CD4-positive, alpha-beta T cell treated with Interleukin-17A for 4 hours (primary cell): ENCODE data around the gene ACOX1.

Source experiments
- DNase-seq: peaks from one replicate; pipeline ENCODE4 v3.0.0-alpha.2; 2020; ENCODE audit warnings: mixed read lengths

Gene ACOX1

DNA sequence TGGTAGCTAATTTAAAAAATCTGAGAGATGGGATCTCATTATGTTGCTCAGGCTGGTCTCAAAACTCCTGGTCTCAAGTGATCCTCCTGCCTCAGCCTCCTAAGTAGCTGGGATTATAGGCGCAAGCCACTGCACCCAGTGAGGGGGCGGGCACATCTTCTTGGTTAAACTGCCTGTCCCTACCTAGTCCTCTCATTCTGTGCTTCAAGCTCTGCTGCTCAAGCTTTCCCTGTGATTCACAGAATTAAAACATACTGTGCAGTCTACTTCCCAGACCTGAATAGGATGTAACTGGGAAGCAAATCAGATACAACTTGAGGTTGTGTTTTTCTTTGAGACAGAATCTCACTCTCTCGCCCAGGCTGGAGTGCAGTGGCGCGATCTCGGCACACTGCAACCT is 76.6 kb downstream of the ACOX1 start:
- no peak for DNase-seq

DNA sequence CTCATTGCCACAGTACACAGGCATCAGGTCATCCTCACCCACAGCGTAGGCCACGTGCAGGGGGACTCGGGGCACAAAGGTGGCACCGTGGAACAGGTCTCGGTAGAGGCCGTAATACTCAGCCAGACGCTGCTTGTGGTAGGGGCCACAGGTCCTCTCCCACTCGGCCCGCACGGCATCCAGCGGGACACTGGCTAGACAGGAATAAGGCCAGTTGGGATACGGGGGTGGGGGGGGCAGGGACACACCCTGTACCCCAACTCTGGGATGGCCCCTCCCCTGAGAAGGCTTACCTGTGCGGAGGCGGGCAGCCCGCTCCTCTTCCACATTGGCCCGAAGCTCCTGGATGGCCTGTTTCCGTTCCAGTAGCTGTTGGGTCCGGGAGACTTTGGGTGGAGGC is 77.2 kb downstream of the ACOX1 start:
- DNase-seq: no peak

DNA sequence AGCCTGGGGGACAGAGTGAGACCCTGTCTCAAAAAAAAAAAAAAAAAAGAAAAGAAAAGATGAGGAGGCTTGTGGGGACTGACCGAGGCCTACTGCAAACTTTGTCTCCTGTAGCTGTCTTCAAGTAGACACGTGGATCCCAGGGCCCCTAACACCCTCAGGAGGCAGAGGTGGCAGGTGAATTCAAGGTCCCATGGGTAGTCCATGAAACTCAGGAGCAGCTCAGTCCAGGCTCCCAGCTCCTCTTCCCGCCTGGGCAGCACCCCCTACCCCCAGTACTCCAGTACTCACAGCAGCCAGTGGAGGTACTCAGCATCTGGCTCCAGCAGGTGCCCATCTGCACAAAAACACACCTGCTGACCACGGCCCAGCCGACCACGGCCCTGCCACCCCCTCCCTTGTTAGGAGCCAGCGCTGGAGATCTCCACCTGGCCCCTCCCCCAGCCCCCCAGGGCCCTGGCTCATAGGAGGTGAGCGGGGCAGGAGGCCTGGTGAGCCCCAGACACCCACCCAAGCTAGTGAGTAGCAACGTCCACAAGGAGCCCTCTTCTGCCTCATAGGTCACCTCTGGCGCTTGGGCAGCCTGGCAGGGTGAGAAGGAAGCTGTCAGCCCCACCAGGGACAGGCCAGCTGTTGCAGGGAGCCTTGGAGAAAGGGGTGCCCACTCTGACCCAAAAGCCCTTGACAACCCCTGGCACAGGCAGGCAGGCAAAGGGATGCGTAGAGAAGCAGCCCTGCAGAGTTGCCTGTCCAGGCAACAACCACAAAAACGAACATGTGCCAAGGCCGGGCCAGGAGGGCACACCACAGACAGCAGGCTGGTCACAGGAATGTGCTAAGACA is 78.1 kb downstream of the ACOX1 start:
- DNase-seq: no peak

DNA sequence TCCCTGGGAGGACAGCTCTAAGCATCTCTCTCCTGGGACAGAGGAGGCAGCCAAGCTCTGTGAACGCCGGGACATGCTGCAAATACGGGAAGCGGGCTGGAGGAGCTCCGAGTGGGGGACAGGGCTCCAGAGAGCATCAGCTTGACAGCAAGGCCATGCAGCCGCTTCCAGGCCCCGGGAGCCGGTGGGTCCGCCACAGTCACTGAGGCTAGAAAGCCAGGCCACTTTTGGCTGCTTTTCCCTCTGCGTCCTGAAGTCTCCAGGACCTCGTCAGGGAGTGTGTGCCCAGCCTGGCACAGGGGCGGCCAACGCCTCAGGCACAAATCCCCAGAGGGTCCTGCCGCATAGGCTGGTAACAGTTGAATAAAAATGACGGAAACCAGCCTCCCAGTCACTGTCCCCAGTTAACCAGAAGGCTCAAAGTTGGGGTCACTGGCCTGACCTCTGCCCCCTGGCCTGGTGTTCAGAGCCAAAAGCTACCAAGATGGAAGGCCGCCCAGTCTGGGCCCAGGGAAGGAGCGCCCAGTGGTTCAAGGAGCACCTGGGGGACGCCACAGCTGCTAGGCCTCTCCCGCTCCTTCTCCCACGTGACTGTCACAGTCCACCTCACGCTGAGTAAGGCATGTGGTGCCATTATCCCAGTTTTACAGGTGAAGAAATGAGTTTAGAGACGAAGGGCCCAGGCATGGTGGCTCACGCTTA is 79.0 kb downstream of the ACOX1 start:
- no peak for DNase-seq

DNA sequence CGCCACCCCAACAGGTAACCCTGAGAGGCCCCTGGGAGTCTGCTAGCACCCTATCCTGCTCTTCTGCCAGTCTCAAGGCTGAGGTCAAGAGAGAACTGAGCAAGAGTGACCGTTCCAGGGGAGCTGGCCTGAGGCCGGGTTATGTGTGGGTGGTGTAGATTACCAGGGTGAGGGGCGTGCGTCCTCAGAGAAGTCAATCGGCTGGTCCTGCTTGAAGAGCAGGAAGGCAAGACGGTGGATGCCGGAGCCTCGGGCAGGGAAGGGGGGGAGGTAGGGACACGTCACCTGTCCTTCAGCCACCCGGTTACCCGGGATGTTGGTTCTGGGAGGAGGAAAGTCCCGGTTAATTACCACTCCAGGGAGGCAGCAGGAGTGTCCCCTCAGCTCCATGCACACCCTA is 79.6 kb downstream of the ACOX1 start:
- no peak for DNase-seq

DNA sequence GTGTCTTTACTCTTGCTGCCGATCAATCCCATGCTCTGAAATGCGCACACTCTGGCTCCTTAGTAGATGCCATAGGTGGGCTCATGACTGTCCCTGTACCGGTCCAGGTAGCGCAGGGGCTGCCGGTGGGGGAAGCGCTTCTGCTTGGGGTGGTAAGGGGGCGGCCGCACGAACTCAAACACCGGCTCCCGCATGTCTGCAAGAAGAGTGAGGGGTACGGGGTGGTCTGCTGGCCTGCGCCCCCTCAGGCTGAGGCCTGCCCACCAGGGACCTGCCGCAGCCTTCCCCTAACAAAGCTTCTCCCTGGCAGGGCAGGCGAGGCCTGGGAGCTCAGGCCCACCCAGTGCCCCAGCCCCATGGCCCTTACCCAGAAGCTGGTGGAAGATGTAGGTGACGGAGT is 80.2 kb downstream of the ACOX1 start:
- no peak for DNase-seq

DNA sequence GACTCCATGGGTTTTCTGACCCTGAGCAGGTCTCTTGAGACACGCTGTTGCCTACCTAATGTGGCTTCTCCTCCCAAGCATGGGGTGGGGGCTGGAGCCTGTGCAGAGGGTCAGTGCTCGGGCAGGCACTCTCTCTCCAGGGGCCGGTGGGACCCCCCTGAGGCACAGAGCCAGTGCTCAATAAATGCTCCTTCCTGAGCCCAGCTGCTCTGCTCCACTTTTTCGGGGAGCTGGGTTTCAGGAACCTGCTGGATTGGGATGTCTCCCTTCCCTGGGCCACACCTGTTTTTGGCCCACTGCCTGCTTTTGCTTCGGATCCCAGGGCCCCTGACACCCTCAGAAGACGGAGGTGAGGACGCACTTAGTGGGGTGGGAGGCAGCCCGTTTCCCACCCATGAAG is 80.9 kb downstream of the ACOX1 start:
- DNase-seq: no peak

DNA sequence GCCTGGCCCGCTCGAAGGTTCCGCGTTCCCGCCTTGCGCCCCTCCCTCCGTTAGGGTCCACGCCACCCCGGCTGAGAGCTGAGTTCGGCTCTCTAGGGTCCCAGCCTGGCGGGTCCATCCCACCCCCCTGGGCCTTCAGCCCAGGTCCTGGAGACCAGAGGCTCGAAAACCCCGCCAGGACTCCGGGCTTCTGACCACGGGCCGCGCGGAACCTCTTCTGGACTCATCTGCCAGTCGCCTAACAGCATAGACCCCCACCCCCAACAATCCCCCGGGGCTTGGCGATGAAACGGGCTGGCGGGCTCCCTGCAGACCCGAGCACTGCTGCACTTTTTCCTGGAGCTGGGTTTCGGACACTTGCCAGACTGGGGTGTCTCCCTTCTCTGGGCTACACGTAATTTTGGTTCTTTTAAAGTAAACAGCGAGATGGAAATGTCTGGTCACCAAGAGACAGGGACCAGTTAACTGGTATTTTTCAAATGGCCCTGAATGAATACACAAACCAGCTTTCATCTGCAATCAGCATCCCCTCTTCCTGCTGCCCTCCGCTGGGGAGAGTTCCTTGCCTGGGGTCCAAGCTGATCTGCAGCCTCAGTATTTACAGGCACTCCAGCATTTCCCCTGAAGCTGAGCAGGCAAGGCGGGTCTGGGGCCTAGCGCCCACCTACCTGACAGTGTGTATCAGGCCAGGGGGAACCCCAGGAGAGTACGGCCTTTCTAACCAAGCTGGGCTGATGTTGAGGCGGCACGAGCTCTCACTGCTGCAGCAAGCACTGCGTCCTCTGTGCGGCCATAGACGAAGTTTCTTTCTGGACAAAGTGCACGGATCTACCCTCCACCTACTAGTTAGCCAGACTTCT is 81.6 kb downstream of the ACOX1 start:
- DNase-seq: no peak

DNA sequence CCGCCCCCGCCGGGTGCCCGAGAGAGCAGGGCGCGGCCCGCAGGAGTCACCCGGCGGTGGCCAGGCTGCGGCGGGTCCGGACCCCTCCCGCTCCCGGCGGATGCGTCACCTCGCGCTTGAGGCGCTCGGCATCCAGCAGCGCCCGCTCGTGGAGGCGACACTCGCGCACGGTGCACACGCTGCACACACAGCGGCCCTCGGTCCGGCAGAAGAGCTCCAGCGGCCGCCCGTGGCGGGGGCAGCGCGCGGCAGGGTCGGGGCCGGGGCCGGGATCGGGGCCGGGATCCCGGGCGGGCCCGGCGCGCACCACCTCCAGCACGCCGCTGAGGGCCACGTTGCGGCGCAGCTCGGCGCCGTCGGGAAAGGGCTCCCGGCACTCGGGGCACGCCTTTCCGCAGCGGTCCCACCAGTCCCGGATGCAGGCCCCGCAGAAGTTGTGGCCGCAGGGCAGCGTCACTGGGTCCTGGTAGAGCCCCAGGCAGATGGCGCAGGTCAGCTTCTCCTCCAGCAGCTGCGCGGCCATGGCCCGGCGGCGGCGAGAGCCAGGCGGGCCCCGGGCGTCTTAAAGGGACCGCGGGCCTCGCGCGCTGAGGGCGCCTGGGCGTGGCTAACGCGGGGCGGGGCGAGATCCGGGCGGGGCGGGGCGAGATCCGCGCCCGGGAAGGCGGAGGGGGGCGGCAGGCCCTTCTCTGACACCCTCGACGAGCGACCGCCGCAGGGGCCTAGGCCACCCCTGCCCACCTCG is 82.4 kb downstream of the ACOX1 start, which contains the start of gene TRIM65:
Gene TRIM65, minus strand, starts transcription at position 537 of the 745 bp plus-strand sequence. Its CDS starts 14 bp downstream, at position 523.
- peak; percentile 87 for DNase-seq

DNA sequence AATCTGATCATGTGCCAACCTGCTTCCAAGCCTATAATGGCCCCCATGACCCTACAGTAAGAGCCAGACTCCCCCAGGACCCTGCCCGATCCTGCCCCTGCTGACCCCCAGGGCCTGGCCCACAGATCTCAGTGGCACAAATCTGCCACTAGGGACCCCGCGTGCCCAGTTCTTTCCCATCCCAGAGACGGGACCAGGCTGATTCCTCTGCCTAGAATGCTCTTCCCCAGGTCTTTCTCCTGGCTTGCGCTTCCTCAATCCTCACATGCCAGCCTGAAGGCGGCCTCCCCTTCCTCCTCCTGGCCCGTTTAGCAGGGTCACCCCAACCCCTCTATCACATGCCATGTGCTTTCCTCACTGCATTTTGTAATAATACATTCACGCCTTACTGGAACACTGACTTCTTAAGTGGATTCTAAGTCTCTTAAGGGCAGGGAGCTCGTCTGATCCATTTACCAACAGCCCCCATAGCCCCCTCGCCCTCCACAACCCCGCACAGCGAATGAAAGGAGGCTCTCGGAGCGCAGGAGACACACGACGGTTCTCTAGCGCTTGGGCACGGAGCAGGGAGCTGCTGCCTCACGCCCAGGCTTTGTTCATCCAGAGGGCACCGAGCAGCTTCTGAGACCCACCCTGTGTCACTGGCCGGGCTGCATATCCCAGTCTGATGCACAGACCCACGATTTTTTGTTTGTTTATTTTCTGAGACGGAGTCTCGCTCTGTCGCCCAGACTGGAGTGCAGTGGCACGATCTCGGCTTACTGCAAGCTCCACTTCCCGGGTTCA is 83.4 kb downstream of the ACOX1 start:
- peak; percentile 23 for DNase-seq

DNA sequence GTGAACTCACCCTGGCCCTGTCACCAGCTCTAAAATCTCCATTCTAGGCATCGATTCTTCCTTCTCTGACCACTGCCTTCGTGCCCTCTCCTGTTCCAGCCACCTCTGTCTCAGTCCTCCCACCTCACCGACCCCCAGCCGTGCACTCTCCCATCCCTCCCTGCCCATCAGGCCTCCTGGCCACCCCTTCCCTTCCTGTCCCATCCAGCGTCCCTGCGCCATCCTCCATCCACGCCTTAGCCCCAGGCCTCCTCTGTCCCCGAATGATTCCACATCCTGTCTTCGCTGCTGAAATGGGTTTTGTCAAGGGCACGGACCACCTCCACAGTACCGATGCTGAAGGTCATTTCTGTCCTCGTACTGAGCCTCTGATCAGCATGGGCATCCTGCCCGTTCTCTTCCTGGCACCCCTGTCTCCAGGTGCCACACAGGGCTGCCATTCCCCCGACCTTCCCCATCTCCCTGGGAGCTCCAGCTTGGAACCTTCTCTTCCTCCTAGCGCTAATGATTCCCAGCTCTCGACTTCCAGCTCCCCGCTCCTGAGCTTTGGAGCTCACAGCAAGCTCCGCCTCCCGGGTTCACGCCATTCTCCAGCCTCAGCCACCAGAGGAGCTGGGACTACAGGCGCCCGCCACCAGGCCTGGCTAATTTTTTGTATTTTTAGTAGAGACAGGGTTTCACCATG is 84.8 kb downstream of the ACOX1 start:
- DNase-seq: no peak

DNA sequence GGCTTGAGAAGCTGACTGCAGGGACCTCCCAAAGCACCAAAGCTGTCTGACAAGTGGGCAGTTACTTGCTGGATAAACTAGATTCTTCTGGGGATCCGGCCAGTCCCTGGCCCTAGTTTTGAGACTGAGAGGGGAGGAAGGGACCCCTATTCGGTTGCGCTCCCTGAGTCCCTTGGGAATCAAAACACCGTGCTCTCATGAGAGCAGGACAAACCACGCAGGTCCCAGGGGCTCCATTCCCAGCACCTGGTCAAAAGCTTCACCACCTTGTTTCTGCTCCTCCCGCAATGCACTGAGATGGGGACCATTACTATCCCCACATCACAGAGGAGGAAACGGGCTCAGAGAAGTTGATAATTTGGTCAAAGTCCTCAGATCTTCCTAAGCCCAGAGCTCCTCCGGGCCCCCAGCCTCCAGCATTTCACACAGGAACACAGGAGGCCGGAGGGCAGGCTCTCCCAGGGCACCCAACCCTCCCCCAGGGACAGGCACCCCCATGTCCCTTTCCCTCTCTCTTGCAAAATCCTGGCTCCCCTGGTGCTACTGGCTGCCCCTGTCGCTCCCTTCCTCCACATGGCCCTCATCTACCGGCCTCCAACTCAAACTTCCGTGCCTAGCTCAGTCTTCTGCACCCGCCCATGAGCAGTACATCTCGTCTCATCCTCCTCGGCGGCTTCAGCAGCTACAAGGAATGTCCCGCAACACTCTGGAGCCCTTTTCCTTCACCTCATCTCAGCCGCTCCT is 85.5 kb downstream of the ACOX1 start:
- no peak for DNase-seq

DNA sequence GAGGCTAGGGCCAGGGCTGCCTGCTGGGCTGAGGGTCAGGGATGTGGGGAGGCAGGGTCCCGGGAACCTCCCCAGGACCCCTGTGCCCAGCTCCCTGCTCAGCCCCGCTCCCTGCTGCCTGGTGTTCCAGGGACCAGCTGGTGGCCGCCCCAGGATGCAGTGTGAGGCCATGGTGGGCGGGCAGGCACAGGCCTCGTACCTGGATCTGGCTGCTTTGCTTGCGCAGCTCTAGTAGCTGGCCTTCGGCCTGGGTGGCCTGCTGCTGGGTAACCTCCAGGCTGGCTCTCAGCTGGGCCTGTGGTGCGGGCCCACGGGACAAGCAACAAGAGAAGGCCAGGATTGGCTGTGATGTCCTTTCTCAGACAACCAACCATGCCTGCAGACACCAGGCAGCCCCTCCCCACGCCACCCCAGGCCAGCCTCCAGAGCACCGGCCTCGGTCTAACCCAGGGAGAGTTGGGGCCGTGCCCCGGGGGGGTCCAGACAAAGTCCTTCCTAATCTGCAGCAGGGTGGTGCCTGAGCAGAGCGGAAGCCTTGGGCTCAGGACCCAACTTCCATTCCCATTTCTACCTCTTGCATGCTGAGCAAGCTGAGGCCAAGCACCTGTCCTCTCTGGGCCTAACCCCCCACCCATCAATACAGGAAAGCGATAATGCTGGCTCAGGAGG is 86.3 kb downstream of the ACOX1 start:
- no peak for DNase-seq

DNA sequence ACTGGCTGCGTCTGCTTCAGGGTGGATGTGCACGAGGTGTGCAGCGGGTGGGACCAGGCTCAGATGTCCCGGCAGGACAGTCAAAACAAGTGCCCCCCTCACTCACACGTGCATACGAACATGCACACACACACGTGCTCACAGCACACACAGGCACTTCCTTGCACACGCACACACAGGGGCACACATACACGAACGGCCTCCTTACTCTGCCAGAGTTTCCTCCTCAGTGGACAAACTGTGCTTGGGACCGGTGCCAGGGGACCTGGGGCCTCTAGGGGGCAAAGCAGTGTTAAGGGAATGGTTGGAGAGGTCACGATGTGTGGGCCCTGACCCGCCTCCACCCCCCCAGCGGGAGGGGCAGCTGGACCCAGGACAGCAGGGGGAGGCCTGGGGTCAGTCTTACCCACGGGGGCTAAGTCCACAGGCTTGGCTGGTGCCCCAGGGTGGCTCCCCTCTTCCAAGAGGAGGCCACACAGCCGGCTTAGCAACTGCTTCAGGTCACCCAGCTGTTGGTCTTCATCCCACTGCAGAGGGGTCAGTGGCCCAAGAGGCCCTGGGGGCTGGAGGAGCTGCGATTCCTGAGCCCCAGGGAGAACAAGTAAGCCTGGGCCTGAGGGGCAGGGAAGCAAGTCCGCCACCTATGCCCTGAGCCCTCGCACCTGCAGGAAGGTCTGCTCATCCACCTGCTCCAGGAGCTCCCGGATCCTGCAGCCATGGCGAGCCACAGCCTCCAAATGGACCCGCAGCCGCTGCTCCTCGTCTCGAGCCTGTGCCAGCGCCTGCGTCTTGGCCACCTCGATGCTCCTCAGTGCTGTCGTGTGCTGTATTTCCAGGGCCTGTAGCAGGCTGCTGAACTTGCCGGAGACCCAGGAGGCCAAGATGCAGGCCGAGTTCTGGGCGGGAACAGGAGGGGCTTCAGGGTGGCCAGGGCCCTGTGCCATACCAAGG is 87.1 kb downstream of the ACOX1 start:
- no peak for DNase-seq
